ENCODE measurements around the gene MS4A12.
A peak's percentile ranks its signal among the peaks of the same experiment; 100 is the strongest.
"Not testable (repeated sequence)": the region's sequence is repeated elsewhere in the genome, so short reads cannot be mapped to it uniquely, and the experiment has no call there.

The MS4A12 gene

GRCh38 chr11:60512651-60513225 lies 20.2 kb downstream of the MS4A12 start:
- no peaks in the 10 kb centered on the region for H3K36me3 ChIP-seq (ENCODE audit: insufficient read depth, low read length)
- 92% methylated on average over 1 of the region's 3 CpGs for WGBS
- no peaks in the 10 kb centered on the region for H3K27me3 ChIP-seq (ENCODE audit: insufficient read depth, low read length)
- no peak overlapping the region for H3K9ac ChIP-seq (ENCODE audit: low read depth, low read length)
- H3K9me3 ChIP-seq (ENCODE audit: insufficient read depth, low read depth, low read length) = peaks cover 9% of the 10 kb centered on the region
- H3K4me1 ChIP-seq (ENCODE audit: insufficient read depth, low read length) = no peaks in the 10 kb centered on the region
- no peak overlapping the region for H3K27ac ChIP-seq (ENCODE audit: low read depth, low read length)
- H3K4me3 ChIP-seq (ENCODE audit: low read length) = no peak overlapping the region

- Histone ChIP-seq H3K4me3 (ENCODE audit: low read length) (no peak overlapping the region), H3K9ac (ENCODE audit: low read depth, low read length) (no peak overlapping the region), H3K27ac (ENCODE audit: low read depth, low read length) (no peak overlapping the region), H3K4me1 (ENCODE audit: insufficient read depth, low read length) (no peaks in the 10 kb centered on the region), H3K27me3 (ENCODE audit: insufficient read depth, low read length) (no peaks in the 10 kb centered on the region), H3K36me3 (ENCODE audit: insufficient read depth, low read length) (no peaks in the 10 kb centered on the region), H3K9me3 (ENCODE audit: insufficient read depth, low read depth, low read length) (peaks cover 6% of the 10 kb centered on the region; the same call in 1 of the 2 replicates)
- 98% methylated on average over 1 of the region's 2 CpGs for WGBS
Measured at GRCh38 chr11:60513496-60514460, 21.2 kb downstream of the MS4A12 start.

GRCh38 chr11:60515144-60515855 lies 22.7 kb downstream of the MS4A12 start, which contains the start of gene MS4A13:
MS4A13 (plus strand) TSS chr11:60515392; CDS start chr11:60518084, 2,692 bp downstream.
- Histone ChIP-seq H3K27ac (ENCODE audit: low read depth, low read length) (no peak within 1 kb of the TSS), H3K27me3 (ENCODE audit: insufficient read depth, low read length) (no peaks in the 10 kb centered on the region), H3K4me1 (ENCODE audit: insufficient read depth, low read length) (no peaks in the 10 kb centered on the region), H3K4me3 (ENCODE audit: low read length) (no peak within 1 kb of the TSS), H3K9ac (ENCODE audit: low read depth, low read length) (no peak within 1 kb of the TSS), H3K36me3 (ENCODE audit: insufficient read depth, low read length) (no peaks in the 10 kb centered on the region), H3K9me3 (ENCODE audit: insufficient read depth, low read depth, low read length) (no peaks in the 10 kb centered on the region)
- WGBS = 97% methylated on average over 29 of the region's 29 CpGs

GRCh38 chr11:60528465-60528864 lies 35.9 kb downstream of the MS4A12 start:
- Histone ChIP-seq H3K27ac (ENCODE audit: low read depth, low read length) (no peak overlapping the region), H3K9me3 (ENCODE audit: insufficient read depth, low read depth, low read length) (peaks cover 14% of the 10 kb centered on the region), H3K4me3 (ENCODE audit: low read length) (no peak overlapping the region), H3K27me3 (ENCODE audit: insufficient read depth, low read length) (no peaks in the 10 kb centered on the region), H3K36me3 (ENCODE audit: insufficient read depth, low read length) (no peaks in the 10 kb centered on the region), H3K9ac (ENCODE audit: low read depth, low read length) (no peak overlapping the region), H3K4me1 (ENCODE audit: insufficient read depth, low read length) (peaks cover 13% of the 10 kb centered on the region; the same call in 1 of the 2 replicates)
- 100% methylated on average over 1 of the region's 1 CpG for WGBS

- Histone ChIP-seq H3K4me1 (ENCODE audit: insufficient read depth, low read length) (peaks cover 13% of the 10 kb centered on the region; the same call in 1 of the 2 replicates), H3K27ac (ENCODE audit: low read depth, low read length) (no peak overlapping the region), H3K27me3 (ENCODE audit: insufficient read depth, low read length) (no peaks in the 10 kb centered on the region), H3K9ac (ENCODE audit: low read depth, low read length) (no peak overlapping the region), H3K4me3 (ENCODE audit: low read length) (no peak overlapping the region), H3K9me3 (ENCODE audit: insufficient read depth, low read depth, low read length) (peaks cover 14% of the 10 kb centered on the region), H3K36me3 (ENCODE audit: insufficient read depth, low read length) (no peaks in the 10 kb centered on the region)
- 81% methylated on average over 1 of the region's 1 CpG for WGBS
Measured at GRCh38 chr11:60528934-60529333, 36.4 kb downstream of the MS4A12 start.

GRCh38 chr11:60530454-60531100 lies 38.0 kb downstream of the MS4A12 start:
- H3K36me3 ChIP-seq (ENCODE audit: insufficient read depth, low read length) = no peaks in the 10 kb centered on the region
- no peak overlapping the region for H3K9ac ChIP-seq (ENCODE audit: low read depth, low read length)
- peaks cover 14% of the 10 kb centered on the region for H3K9me3 ChIP-seq (ENCODE audit: insufficient read depth, low read depth, low read length)
- H3K4me1 ChIP-seq (ENCODE audit: insufficient read depth, low read length) = peaks cover 13% of the 10 kb centered on the region; the same call in 1 of the 2 replicates
- 98% methylated on average over 3 of the region's 3 CpGs for WGBS
- no peaks in the 10 kb centered on the region for H3K27me3 ChIP-seq (ENCODE audit: insufficient read depth, low read length)
- peak overlapping the region; percentile 28; the same call in 1 of the 2 replicates for H3K27ac ChIP-seq (ENCODE audit: low read depth, low read length)
- no peak overlapping the region for H3K4me3 ChIP-seq (ENCODE audit: low read length)

GRCh38 chr11:60532383-60532782 lies 39.8 kb downstream of the MS4A12 start:
- WGBS = 87% methylated on average over 18 of the region's 18 CpGs
- not testable (repeated sequence) for H3K4me3 ChIP-seq (ENCODE audit: low read length); H3K27ac ChIP-seq (ENCODE audit: low read depth, low read length); H3K9ac ChIP-seq (ENCODE audit: low read depth, low read length); H3K27me3 ChIP-seq (ENCODE audit: insufficient read depth, low read length); H3K36me3 ChIP-seq (ENCODE audit: insufficient read depth, low read length)
- Histone ChIP-seq H3K4me1 (ENCODE audit: insufficient read depth, low read length) (peaks cover 13% of the 10 kb centered on the region; the same call in 1 of the 2 replicates), H3K9me3 (ENCODE audit: insufficient read depth, low read depth, low read length) (peaks cover 14% of the 10 kb centered on the region)

GRCh38 chr11:60538627-60539026 lies 46.0 kb downstream of the MS4A12 start:
- not testable (repeated sequence) for H3K4me1 ChIP-seq (ENCODE audit: insufficient read depth, low read length)

GRCh38 chr11:60544077-60544476 lies 51.5 kb downstream of the MS4A12 start:
- no peak overlapping the region for H3K9ac ChIP-seq (ENCODE audit: low read depth, low read length)
- H3K36me3 ChIP-seq (ENCODE audit: insufficient read depth, low read length) = no peaks in the 10 kb centered on the region
- no peaks in the 10 kb centered on the region for H3K9me3 ChIP-seq (ENCODE audit: insufficient read depth, low read depth, low read length)
- 94% methylated on average over 5 of the region's 5 CpGs for WGBS
- H3K4me1 ChIP-seq (ENCODE audit: insufficient read depth, low read length) = no peaks in the 10 kb centered on the region
- H3K4me3 ChIP-seq (ENCODE audit: low read length) = no peak overlapping the region
- no peak overlapping the region for H3K27ac ChIP-seq (ENCODE audit: low read depth, low read length)
- H3K27me3 ChIP-seq (ENCODE audit: insufficient read depth, low read length) = no peaks in the 10 kb centered on the region

More at GRCh38 chr11:60538627-60539026, 46.0 kb downstream of the MS4A12 start:
- H3K27me3 ChIP-seq (ENCODE audit: insufficient read depth, low read length); H3K36me3 ChIP-seq (ENCODE audit: insufficient read depth, low read length); H3K4me3 ChIP-seq (ENCODE audit: low read length); H3K9ac ChIP-seq (ENCODE audit: low read depth, low read length); H3K27ac ChIP-seq (ENCODE audit: low read depth, low read length); H3K9me3 ChIP-seq (ENCODE audit: insufficient read depth, low read depth, low read length): not testable (repeated sequence)

Measured in HUES64 (cell line).